H1 (cell line): ENCODE results near the gene GRM1. TPM values are rescaled to one million over a fixed set of nuclear protein-coding genes. Genes with fewer than 3 reads are reported as not detected.

Experiments used
- CREB1 ChIP-seq: IDR thresholded peaks from 2 replicates; pipeline ENCODE4 v1.6.1; 2012; ENCODE audit warnings: inconsistent platforms
- KDM4A ChIP-seq: IDR thresholded peaks from one replicate; pipeline ENCODE4 v1.7.1; 2012; ENCODE audit warnings: low read depth, mild to moderate bottlenecking, moderate library complexity, low read length, inconsistent platforms; ENCODE audit not compliant: severe bottlenecking
- POLR2AphosphoS5 ChIP-seq: IDR thresholded peaks from 2 replicates; pipeline ENCODE4 v1.6.1; 2011; ENCODE audit warnings: low read depth, low read length
- RNF2 ChIP-seq: fragments of 200-900, 300-1000 bp; sonication (generic); IDR thresholded peaks from 2 replicates; pipeline ENCODE4 v1.7.1; 2016; ENCODE audit warnings: borderline replicate concordance, low read depth, mild to moderate bottlenecking, antibody characterized with exemption, low read length; ENCODE audit not compliant: poor library complexity, severe bottlenecking; ENCODE audit errors: missing control alignments
- RXRA ChIP-seq: IDR thresholded peaks from 2 replicates; pipeline ENCODE4 v1.6.1; 2011; ENCODE audit warnings: low read depth, mild to moderate bottlenecking, low read length, moderate library complexity; ENCODE audit not compliant: insufficient read depth
- SUZ12 ChIP-seq: fragments of 200-600 bp; sonication (generic); IDR thresholded peaks from 2 replicates; pipeline ENCODE4 v1.6.1; 2012; ENCODE audit warnings: mild to moderate bottlenecking, inconsistent platforms, low read length, moderate library complexity, mixed read lengths
- TEAD4 ChIP-seq: IDR thresholded peaks from 2 replicates; pipeline ENCODE4 v1.6.1; 2012; ENCODE audit warnings: low read depth, low read length, inconsistent platforms, mixed read lengths
- polyA plus RNA-seq, 7 experiments: library from polyadenylated mRNA; depleted of rRNA in 3 of 7; stranded (reverse) in 5 of 7; unstranded in 2 of 7; fragments of >200 nt in 5 of 7; fragments of 200-250 nt in 2 of 7; gene quantifications; 1 replicate in 5 of 7; 2 replicates in 1 of 7; 4 replicates in 1 of 7; pipeline versions ENCODE4 v1.2.1 to v1.2.3, GENCODE V29; 2011 to 2013; ENCODE audit warnings: missing spikeins in 2 of 7, mixed read lengths in 2 of 7
- total RNA-seq: library from RNA; stranded (reverse); fragmentation: NEBNext Ultra II Directional; extraction: Animal tissue kit (Norgen Biotek cat#: 25700); gene quantifications from 2 replicates; pipeline ENCODE4 v1.2.1, GENCODE V29; 2021
- TF ChIP-seq, protein P1 (sequence below): IDR thresholded peaks from 2 replicates; pipeline ENCODE4 v1.6.1; 2012; ENCODE audit warnings: inconsistent platforms

The GRM1 gene
- total and polyA plus RNA-seq, 2 of the 8 experiments (the other 6 are each of a cell fraction or from before 2014, with no cell fraction given), result 0.15 to 1.3 TPM

- TF ChIP-seq TEAD4, result no peak
- TF ChIP-seq, protein P1, sequence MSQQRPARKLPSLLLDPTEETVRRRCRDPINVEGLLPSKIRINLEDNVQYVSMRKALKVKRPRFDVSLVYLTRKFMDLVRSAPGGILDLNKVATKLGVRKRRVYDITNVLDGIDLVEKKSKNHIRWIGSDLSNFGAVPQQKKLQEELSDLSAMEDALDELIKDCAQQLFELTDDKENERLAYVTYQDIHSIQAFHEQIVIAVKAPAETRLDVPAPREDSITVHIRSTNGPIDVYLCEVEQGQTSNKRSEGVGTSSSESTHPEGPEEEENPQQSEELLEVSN, result no peak
- no peak for TF ChIP-seq SUZ12
- no peak for TF ChIP-seq RNF2
- TF ChIP-seq CREB1, result no peak
- no peak for TF ChIP-seq RXRA
- no peak for TF ChIP-seq KDM4A
- no peak for TF ChIP-seq POLR2AphosphoS5
Observed at GRCh38 chr6:146028851-146029572, at the start of gene GRM1 (continued).
